AG09319 (cell line): ENCODE data around the gene ZNF221.

Source experiments
- DNase-seq: peaks from one replicate; pipeline ENCODE4 v3.0.0-alpha.2; 2010; ENCODE audit warnings: low read depth; ENCODE audit errors: extremely low read depth
- TF ChIP-seq, protein P1 (sequence below): IDR thresholded peaks from 2 replicates; pipeline ENCODE4 v1.5.1; 2011; ENCODE audit warnings: low read depth, mild to moderate bottlenecking, inconsistent platforms, low read length, moderate library complexity

Gene ZNF221

DNA sequence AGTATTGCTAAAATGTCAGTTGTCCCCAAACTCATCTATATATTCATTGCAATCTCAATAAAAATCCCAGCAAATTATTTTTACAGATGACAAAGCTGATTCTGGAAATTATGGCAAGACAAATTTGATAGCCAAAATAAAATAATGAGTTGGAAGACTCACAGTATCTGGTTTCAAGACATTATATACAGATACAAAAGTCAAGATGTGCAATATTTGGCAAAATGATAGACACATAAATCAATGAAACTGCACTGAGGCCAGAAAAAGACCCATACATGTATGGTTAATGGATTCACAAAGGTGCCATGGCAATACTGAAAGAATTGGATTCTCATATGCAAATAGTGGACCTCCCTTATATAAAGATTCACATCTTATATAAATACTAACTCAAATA is 40.1 kb upstream of the ZNF221 start:
- TF ChIP-seq, protein P1, sequence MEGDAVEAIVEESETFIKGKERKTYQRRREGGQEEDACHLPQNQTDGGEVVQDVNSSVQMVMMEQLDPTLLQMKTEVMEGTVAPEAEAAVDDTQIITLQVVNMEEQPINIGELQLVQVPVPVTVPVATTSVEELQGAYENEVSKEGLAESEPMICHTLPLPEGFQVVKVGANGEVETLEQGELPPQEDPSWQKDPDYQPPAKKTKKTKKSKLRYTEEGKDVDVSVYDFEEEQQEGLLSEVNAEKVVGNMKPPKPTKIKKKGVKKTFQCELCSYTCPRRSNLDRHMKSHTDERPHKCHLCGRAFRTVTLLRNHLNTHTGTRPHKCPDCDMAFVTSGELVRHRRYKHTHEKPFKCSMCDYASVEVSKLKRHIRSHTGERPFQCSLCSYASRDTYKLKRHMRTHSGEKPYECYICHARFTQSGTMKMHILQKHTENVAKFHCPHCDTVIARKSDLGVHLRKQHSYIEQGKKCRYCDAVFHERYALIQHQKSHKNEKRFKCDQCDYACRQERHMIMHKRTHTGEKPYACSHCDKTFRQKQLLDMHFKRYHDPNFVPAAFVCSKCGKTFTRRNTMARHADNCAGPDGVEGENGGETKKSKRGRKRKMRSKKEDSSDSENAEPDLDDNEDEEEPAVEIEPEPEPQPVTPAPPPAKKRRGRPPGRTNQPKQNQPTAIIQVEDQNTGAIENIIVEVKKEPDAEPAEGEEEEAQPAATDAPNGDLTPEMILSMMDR, result no peak
- no peak for DNase-seq

- DNase-seq, result no peak
- TF ChIP-seq, protein P1, result no peak
Measured at GRCh38 chr19:43913383-43913782, 37.6 kb upstream of the ZNF221 start.

GRCh38 chr19:43914051-43914450 is 37.0 kb upstream of the ZNF221 start:
- TF ChIP-seq, protein P1, result no peak
- DNase-seq, result no peak

GRCh38 chr19:43923875-43924274 is 27.2 kb upstream of the ZNF221 start:
- DNase-seq, result no peak
- TF ChIP-seq, protein P1, result no peak

DNA sequence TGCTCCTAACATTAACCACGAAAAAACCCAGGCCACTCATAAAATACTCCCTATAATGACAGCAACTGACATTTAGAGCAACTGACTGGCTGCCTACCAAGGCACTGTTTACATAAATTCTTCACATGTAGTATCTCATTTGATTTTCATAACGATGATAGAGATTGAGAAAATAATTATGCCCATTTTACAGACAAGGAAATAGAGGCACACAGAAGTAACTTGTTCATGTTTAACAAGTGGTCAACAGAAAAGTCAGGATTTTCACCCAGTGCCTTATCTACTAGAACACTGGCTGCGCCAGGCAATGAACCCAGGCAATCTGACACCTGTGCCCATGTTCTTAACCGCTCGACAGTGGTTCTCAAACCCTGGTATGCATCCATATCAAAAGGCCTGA is 22.2 kb upstream of the ZNF221 start:
- TF ChIP-seq, protein P1, result no peak
- DNase-seq, result no peak

DNA sequence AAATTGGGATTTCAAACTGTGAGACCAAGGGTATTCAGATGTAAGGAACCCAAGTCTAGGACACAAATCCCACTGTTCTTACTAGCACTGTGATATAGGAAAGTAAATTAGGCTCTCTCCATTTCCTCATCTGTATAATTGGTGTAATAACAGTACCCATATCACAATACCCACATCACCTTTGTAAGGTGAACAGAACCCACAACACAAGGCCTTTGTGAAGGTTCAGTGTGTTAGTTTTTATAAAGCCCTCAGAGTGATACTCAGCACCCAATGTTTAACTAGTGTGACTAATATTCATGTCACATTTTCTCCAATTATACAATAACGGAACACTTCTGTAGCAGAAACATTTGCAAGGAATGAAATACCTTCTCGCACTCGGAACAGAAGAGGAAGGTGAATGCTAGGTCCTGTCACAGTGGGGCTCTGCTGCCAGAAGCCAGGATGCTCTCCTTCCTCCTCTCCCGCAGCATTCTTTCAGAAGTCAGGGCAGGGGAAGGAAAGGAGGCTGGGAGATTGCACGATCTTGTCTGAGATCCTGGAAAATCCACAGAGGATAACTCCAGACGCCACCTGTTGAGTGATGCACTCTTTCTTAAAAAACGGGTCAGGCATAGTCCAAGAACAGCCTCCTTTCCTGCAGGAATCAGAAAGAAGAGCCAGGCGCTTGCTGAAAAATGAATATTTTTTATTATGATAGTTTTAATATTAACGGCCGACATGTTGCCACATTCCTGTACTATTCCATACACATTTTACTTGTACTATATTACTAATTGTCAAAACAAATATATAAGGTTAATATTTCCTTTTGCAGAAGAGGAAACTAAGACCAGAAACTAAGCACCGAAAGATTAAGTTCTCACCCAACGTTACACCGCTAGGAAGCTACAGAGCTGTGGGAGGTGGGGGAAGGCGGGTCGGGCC is 16.7 kb upstream of the ZNF221 start:
- TF ChIP-seq, protein P1, result peak; percentile 27
- no peak for DNase-seq

- peak; percentile 56 for DNase-seq
- TF ChIP-seq, protein P1, result no peak; the same call in 1 of the 2 replicates
Measured at GRCh38 chr19:43934985-43935708, 15.9 kb upstream of the ZNF221 start, which contains the start of gene ZNF45. Gene ZNF45 (minus strand): TSS chr19:43935282. CDS start chr19:43922185, 13,097 bp downstream.
